ENCODE results near the gene TMEM125. TPM values are rescaled to one million over a fixed set of nuclear protein-coding genes. Genes with fewer than 3 reads are reported as not detected.

TMEM125 gene
- total RNA-seq, 2 donors from 2014 or later, result 52.4 to 63.3 TPM

DNA sequence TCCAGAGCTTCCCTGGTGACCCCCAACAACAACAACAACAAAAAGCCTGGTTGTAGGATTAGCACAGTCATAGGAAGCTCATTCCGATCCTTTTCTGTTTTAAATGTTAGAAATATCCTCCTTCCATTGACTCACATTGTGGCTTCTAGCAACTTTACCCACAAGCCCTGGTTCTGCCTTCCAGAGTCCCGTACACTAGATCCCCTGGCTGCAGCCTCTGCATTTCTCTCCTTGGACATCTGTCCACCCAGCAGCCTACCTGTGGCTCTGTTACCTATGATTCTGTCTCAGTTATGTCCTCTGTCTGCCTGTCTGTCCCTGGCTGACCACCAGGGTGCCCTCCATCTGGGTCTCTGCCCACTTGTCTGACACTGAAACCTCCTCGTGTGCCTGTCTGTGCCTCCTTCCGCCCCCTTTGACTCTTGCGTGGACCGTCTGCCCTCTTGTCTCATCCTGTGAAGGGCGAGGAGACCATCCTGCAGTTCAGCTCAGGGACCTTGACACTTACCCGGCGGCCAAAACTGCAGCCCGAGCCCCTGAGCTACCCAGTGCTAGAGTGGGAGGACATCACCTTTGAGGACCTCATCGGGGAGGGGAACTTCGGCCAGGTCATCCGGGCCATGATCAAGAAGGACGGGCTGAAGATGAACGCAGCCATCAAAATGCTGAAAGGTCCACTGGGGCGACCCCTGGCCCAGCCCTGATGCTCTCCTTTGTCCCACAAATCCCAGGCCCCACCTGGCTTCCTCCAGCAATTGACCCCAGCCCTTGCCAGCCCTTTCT lies 47.1 kb downstream of the TMEM125 start:
- ATAC-seq (no peak), DNase-seq (no peak)
- intact Hi-C loops (cut with DNase I, micrococcal nuclease), result no loop called here

DNA sequence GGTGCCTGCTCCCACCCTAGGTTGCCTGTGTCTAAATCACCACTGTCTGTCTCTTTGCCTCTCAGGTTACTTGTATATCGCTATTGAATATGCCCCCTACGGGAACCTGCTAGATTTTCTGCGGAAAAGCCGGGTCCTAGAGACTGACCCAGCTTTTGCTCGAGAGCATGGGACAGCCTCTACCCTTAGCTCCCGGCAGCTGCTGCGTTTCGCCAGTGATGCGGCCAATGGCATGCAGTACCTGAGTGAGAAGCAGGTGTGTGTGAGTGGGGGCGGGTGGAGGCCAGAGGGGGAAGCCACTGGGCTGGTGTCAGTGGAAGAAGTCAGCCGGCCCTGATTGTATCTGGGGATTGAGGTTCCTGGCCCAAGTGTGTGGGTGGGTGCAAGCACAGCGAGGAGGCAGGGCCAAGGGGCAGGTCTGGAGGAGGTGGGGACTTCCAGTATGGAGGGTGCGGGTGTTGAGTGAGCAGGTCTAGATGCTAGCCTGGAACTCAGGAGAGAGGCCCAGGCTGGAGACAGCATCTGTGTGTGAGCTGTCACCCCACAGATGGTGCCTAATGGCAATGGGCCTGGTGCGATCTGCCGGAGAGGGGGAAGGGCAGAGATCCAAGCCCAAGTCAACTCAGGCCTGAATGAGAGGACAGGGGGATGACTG lies 48.2 kb downstream of the TMEM125 start:
- DNase-seq (no peak), ATAC-seq (no peak)
- intact Hi-C loops (cut with DNase I, micrococcal nuclease), result no loop called here

DNA sequence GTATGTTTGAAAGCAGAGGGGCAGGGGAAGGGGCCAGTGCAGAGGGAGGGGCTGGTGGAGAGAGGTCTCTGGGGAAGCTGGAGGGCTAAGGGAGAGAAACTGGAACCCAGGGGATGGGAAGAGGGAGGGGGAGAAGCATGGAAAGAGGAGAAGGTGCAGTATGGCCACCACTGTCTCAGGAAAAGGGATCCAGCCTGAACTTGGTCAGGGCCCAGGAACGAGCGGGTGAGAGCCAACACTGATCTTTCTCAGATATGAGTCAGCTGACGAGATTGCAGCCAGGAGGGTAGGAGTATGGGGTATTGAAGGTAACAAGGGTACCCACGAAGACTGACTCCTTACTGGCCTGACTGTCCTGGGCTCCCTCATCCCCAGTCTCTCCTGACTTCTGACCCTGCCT lies 49.0 kb downstream of the TMEM125 start:
- DNase-seq (no peak), ATAC-seq (no peak)
- intact Hi-C loops (cut with DNase I, micrococcal nuclease), result no loop called here

DNA sequence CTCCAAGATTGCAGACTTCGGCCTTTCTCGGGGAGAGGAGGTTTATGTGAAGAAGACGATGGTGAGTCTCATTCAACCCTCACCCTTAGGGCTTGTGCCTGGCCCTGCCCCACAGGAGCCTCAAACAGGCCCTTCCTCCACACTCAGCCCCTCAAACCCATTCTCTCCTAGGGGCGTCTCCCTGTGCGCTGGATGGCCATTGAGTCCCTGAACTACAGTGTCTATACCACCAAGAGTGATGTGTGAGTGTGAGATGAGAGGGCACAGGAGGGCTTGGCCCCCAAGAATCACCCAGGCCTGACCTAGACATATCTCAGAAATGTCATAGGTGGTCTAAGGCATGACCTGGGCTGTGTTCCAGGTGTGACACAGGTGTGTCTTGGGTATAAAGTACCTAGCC lies 49.5 kb downstream of the TMEM125 start:
- DNase-seq (no peak), ATAC-seq (no peak)
- intact Hi-C loops (cut with DNase I, micrococcal nuclease), result no loop called here

DNA sequence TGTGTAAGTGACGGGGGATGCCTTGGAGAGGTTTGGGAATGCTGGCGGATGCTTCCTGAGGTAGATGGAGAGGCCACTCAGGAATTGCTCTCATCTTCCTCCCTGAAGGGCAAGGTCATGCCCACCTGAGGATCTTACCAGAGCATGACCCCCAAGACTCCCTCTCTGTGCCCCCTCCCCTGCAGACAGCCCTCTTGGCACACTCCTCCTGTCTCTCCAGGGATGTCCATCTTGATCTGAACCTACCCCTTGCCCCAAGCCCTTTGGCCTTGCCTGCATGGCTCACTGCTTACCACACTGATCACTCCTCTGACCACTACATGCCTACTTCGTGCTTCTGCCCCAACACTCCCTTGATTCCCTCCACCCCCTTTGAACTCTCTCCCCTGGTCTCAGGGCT lies 50.0 kb downstream of the TMEM125 start:
- intact Hi-C loops (cut with DNase I, micrococcal nuclease), result no loop called here
- ATAC-seq (peak; percentile 49), DNase-seq (no peak)

DNA sequence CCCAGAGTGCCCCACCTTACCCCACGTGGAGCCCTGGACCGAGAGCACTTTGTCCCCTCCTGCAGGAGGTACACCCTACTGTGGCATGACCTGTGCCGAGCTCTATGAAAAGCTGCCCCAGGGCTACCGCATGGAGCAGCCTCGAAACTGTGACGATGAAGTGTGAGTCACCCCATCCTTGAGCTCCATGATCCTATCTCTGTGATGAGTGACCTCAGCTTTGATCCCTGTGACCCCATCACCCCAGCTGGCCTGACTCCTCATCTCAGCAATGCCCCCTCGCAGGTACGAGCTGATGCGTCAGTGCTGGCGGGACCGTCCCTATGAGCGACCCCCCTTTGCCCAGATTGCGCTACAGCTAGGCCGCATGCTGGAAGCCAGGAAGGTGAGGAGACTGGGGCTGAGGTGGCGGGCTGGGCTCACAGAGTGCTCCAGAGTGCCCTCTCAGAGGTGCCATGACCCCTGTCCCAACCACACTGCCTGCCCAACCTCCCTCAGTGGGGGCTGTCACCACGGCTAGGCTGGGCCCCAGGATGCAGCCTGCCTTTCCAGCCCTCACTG lies 51.6 kb downstream of the TMEM125 start:
- no peak for ATAC-seq

DNA sequence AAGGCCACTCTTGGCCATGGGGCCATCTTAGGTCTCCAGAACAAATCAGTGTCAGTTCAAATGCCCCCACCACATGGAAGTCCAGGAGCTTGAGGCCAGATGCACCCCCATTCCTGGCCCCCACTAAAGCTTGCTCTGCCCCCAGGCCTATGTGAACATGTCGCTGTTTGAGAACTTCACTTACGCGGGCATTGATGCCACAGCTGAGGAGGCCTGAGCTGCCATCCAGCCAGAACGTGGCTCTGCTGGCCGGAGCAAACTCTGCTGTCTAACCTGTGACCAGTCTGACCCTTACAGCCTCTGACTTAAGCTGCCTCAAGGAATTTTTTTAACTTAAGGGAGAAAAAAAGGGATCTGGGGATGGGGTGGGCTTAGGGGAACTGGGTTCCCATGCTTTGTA lies 52.7 kb downstream of the TMEM125 start:
- intact Hi-C loops (cut with DNase I, micrococcal nuclease), result no loop called here
- DNase-seq (no peak), ATAC-seq (no peak)

More for the DNA sequence above, 51.6 kb downstream of the TMEM125 start:
- intact Hi-C loops (cut with DNase I, micrococcal nuclease), result no loop called here
- no peak for DNase-seq

Other genes with a start within 250 kb of the TMEM125 start
- gene EBNA1BP2, start 97.7 kb upstream of the TMEM125 start, total RNA-seq, result 10 to 100 TPM; 30.4 to 32.4 TPM
- not detected for gene CFAP57, start 97.7 kb upstream of the TMEM125 start, total RNA-seq
- gene C1orf210, start 15.6 kb downstream of the TMEM125 start, total RNA-seq, result 10 to 100 TPM; 76.9 to 97.8 TPM
- 1 to 10 TPM; 4.9 to 7.6 TPM for gene TIE1, start 31.0 kb downstream of the TMEM125 start, total RNA-seq
- under 1 TPM in 1 of 2 donors, not detected in 1; 0.56 TPM for gene MPL, start 67.8 kb downstream of the TMEM125 start, total RNA-seq
- gene CDC20, start 89.0 kb downstream of the TMEM125 start, total RNA-seq, result 10 to 100 TPM; 10.5 to 24.3 TPM
- gene ELOVL1, start 98.0 kb downstream of the TMEM125 start, total RNA-seq, result 100 to 1,000 TPM; 135 to 152 TPM
- gene MED8, start 119.8 kb downstream of the TMEM125 start, total RNA-seq, result 10 to 100 TPM; 39.1 to 39.5 TPM
- 10 to 100 TPM; 49.5 to 73.2 TPM for gene SZT2, start 119.9 kb downstream of the TMEM125 start, total RNA-seq
- 10 to 100 TPM; 60.9 to 74.3 TPM for gene HYI, start 183.9 kb downstream of the TMEM125 start, total RNA-seq